Bronchial epithelial cell (primary cell): ENCODE results near the gene CCDC192. TPM values are rescaled to one million over a fixed set of nuclear protein-coding genes. Genes with fewer than 3 reads are reported as not detected.

Source experiments
- DNase-seq: peaks from one replicate; pipeline ENCODE4 v3.0.0-alpha.2; 2010; ENCODE audit warnings: low read depth
- FAIRE-seq: peaks from 2 replicates; lab custom pipeline; 2011; peaks lifted over from hg19 to GRCh38; lab: Jason Lieb, UNC
- H3K27me3 ChIP-seq: 2 replicates; pipeline ENCODE4 v1.5.1; 2011; ENCODE audit warnings: low read length; ENCODE audit not compliant: control insufficient read depth, insufficient read depth
- H3K36me3 ChIP-seq: 2 replicates; pipeline ENCODE4 v1.5.1; 2011; ENCODE audit warnings: low read length; ENCODE audit not compliant: control insufficient read depth, insufficient read depth
- H3K4me3 ChIP-seq: 2 replicates; pipeline ENCODE4 v1.5.1; 2011; ENCODE audit warnings: mild to moderate bottlenecking, low read depth, low read length, control low read depth
- total RNA-seq: library from RNA; depleted of rRNA; stranded (reverse); fragments of >200 nt; gene quantifications from 2 replicates; pipeline ENCODE4 v1.2.1, GENCODE V29; 2014
- TF ChIP-seq, protein P1 (sequence below): IDR thresholded peaks from 2 replicates; pipeline ENCODE4 v1.5.1; 2011; ENCODE audit warnings: mild to moderate bottlenecking, moderate library complexity, low read length, control low read depth, inconsistent platforms; ENCODE audit not compliant: insufficient read depth, severe bottlenecking

CCDC192 gene
- total RNA-seq, 1 donor from 2014 or later = not detected

DNA sequence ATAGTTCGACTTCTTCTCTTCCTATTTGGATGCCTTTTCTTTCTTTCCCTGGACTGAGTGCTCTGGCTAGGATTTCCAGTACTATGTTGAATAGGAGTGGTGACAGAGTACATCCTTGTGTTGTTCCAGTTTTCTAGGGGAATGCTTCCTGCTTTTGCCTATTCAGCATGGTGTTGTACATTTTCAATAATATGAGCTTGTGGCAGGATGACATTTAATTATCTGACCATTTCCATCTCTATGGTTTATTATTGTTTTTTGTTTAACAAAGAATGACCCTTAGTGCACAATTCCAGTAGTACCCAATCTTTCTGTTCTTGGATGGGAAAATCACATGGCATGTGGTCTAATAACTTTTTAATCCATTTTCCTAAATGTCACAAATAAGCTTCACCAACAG, 244.8 kb downstream of the CCDC192 start:
- no peak for FAIRE-seq
- no peak overlapping the region for H3K4me3 ChIP-seq
- TF ChIP-seq, protein P1, sequence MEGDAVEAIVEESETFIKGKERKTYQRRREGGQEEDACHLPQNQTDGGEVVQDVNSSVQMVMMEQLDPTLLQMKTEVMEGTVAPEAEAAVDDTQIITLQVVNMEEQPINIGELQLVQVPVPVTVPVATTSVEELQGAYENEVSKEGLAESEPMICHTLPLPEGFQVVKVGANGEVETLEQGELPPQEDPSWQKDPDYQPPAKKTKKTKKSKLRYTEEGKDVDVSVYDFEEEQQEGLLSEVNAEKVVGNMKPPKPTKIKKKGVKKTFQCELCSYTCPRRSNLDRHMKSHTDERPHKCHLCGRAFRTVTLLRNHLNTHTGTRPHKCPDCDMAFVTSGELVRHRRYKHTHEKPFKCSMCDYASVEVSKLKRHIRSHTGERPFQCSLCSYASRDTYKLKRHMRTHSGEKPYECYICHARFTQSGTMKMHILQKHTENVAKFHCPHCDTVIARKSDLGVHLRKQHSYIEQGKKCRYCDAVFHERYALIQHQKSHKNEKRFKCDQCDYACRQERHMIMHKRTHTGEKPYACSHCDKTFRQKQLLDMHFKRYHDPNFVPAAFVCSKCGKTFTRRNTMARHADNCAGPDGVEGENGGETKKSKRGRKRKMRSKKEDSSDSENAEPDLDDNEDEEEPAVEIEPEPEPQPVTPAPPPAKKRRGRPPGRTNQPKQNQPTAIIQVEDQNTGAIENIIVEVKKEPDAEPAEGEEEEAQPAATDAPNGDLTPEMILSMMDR = no peak
- no peak for DNase-seq
- no peaks in the 10 kb centered on the region for H3K36me3 ChIP-seq
- H3K27me3 ChIP-seq = no peaks in the 10 kb centered on the region

DNA sequence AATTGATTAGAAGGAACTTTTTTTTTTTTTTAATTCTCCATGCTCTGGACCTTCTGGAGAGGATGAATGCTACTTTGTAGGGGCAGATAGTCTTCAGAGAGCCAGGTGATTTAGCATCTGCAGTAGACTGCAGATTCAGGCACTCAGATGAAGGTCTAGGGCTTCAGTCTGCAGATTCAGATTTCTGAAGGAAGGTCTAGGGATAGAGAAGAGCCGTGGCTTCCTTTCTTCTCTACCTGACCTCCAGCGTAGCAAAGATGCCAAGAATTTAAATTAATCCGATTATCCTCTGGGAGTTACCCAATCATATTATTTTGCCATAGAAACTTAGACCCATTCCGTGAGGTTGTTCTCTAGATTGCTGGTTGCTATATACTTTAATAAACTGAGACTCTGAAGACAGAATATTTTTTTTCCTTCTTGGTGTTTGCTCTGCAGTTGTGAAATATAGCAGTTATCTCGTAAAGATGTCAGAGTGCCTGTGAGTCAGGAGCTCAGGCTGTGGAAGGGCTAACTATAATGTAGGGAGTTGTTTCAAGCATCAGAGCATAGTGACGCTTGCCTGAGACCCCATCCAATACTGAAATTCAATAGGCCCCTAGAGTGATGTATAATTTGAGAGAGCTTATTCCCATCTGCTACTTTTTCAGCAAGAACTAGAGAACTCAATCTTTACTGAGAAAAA, 247.7 kb downstream of the CCDC192 start:
- H3K27me3 ChIP-seq = no peaks in the 10 kb centered on the region
- FAIRE-seq = no peak
- no peak for DNase-seq
- H3K4me3 ChIP-seq = no peak overlapping the region
- H3K36me3 ChIP-seq = no peaks in the 10 kb centered on the region
- TF ChIP-seq, protein P1 = no peak

DNA sequence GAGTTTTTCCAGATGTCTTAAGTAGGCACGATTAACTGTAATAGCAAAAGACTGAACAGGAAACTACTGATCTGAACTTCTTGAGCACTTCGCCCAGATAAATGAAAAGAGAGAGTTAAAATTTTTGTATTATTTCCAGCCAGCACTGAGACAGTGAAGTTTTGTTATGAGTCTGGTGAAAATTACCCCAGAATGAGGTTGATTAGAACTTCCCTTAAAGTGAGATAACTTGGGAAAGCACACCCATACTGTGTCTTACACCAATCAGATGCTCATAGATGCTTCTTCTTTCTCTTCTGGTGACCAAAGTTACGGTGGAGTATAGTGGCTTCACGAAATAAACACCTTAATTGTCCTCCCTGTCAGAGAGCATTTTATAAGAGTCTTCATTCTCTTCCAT, 248.6 kb downstream of the CCDC192 start:
- Histone ChIP-seq H3K4me3 (no peak overlapping the region), H3K27me3 (no peaks in the 10 kb centered on the region), H3K36me3 (no peaks in the 10 kb centered on the region)
- DNase-seq (no peak), FAIRE-seq (no peak)
- TF ChIP-seq, protein P1 = no peak

DNA sequence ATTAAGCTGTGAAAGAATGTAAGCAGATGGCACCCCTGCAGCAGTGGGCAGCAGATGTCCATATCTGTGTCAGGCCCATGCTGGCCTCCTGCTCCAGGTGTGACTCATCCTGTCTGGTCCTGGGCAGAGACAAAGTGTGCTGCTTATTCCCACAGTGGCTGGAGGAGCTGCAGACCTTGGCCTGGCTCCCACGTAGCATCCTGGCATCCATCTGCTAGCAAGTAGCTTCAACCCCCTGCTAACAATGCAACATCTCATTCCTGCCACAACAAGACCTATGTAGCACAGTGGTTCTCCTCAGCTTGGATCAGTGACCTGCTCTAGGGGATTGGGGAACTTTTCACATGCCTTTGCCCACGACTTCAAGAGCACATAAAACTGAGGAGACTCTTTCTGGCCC, 254.0 kb downstream of the CCDC192 start:
- no peak for FAIRE-seq

DNA sequence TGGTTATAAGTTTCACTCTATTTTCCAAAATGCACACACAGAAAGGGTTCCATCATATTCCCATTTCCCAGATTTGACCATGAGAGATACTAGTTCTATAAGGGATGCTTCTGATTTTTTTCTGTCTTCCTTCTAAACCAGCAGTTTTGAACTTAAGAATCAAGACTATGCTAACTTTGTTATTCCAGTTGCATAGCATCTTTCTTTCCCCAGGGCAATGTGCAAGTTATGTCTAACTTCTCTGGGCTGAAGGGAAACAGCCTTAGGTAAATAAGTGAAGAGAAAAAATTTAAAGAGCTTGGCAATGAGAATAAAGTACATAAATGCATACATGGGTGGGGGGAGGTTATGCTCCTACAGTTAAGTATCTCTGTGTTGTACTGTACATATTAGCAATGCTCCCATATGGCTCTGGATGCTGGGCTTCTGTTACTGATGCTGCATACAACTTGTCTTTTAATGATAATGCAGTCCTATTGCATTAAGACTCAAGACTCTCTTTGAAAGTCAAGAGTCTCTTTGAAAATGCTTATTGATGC, 254.6 kb downstream of the CCDC192 start:
- no peak overlapping the region for H3K4me3 ChIP-seq
- TF ChIP-seq, protein P1 = no peak
- H3K36me3 ChIP-seq = no peaks in the 10 kb centered on the region
- H3K27me3 ChIP-seq = no peaks in the 10 kb centered on the region
- no peak for FAIRE-seq
- DNase-seq = no peak

More for the DNA sequence above, 254.0 kb downstream of the CCDC192 start:
- Histone ChIP-seq H3K36me3 (no peaks in the 10 kb centered on the region), H3K4me3 (no peak overlapping the region), H3K27me3 (no peaks in the 10 kb centered on the region)
- TF ChIP-seq, protein P1 = no peak
- DNase-seq = no peak
